ENCODE data around the gene TMEM145.
A peak's percentile ranks its signal among the peaks of the same experiment; 100 is the strongest.

The TMEM145 gene

DNA sequence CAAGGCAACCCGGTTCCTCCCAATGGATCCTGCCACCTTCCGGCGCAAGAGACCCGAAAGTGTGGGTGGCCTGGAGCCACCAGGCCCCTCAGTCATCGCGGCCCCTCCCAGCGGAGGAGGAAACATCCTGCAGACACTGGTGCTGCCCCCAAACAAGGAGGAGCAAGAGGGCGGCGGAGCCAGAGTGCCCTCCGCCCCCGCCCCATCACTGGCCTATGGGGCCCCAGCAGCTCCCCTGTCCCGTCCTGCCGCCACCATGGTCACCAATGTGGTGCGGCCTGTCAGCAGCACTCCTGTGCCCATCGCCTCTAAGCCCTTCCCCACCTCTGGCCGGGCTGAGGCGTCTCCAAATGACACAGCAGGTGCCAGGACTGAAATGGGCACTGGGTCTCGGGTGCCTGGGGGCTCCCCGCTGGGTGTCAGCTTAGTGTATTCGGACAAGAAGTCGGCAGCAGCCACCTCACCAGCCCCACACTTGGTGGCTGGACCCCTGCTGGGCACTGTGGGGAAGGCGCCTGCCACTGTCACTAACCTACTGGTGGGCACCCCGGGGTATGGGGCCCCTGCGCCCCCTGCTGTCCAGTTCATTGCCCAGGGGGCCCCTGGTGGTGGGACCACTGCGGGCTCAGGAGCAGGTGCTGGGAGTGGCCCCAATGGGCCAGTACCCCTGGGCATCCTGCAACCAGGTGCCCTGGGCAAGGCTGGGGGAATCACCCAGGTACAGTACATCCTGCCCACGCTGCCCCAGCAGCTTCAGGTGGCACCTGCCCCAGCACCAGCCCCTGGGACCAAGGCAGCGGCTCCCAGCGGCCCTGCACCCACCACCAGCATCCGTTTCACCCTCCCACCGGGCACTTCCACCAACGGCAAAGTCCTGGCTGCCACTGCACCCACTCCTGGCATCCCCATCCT is 22.3 kb upstream of the TMEM145 start:
- H3K4me3 ChIP-seq (ENCODE audit: low read depth, low read length): no peak overlapping the region
- TF ChIP-seq, protein P1, sequence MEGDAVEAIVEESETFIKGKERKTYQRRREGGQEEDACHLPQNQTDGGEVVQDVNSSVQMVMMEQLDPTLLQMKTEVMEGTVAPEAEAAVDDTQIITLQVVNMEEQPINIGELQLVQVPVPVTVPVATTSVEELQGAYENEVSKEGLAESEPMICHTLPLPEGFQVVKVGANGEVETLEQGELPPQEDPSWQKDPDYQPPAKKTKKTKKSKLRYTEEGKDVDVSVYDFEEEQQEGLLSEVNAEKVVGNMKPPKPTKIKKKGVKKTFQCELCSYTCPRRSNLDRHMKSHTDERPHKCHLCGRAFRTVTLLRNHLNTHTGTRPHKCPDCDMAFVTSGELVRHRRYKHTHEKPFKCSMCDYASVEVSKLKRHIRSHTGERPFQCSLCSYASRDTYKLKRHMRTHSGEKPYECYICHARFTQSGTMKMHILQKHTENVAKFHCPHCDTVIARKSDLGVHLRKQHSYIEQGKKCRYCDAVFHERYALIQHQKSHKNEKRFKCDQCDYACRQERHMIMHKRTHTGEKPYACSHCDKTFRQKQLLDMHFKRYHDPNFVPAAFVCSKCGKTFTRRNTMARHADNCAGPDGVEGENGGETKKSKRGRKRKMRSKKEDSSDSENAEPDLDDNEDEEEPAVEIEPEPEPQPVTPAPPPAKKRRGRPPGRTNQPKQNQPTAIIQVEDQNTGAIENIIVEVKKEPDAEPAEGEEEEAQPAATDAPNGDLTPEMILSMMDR (IDR thresholded peaks at IDR 0.05; ENCODE audit: low read depth, low read length): peak; percentile 48

DNA sequence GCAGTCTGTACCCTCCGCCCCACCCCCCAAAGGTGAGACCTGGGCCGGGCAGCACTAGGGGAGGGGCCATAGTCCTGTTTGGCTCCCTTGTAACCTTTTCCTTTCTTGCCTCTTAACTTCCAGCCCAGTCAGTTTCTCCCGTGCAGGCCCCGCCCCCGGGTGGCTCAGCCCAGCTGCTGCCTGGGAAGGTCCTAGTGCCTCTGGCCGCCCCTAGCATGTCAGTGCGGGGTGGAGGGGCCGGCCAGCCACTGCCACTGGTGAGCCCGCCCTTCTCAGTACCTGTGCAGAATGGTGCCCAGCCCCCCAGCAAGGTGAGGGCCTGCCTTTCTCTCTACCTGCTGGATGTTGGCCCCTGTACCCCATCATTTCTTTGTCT is 21.7 kb upstream of the TMEM145 start:
- no peak overlapping the region for H3K4me3 ChIP-seq (ENCODE audit: low read depth, low read length)
- TF ChIP-seq, protein P1 (IDR thresholded peaks at IDR 0.05; ENCODE audit: low read depth, low read length): no peak

DNA sequence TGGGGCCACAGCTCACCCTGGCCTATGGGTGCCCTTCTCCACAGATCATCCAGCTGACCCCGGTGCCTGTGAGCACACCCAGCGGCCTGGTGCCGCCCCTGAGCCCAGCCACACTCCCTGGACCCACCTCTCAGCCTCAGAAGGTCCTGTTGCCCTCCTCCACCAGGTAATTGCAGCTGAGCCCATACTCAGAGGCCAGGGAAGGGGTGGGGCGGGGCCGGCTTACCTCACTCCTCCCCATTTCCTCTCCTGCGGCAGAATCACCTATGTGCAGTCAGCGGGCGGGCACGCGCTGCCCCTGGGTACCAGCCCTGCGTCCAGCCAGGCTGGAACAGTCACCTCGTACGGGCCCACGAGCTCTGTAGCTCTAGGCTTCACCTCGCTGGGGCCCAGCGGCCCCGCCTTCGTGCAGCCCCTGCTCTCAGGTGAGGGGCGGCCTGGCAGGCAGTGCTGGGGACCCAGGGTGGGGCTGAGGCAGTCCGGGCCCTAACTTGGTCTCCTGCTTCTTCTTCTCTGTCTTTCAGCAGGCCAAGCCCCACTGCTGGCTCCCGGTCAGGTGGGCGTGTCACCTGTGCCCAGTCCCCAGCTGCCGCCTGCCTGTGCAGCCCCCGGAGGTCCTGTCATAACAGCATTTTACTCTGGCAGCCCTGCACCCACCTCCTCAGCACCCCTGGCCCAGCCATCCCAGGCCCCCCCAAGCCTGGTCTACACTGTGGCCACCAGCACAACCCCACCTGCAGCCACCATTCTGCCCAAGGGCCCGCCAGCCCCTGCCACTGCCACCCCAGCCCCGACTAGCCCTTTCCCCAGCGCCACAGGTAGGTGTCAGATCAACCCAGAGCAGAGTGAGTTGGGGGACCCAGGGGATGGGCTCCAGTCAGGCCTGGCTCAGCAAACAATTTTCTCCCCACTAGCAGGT is 20.8 kb upstream of the TMEM145 start:
- H3K4me3 ChIP-seq (ENCODE audit: low read depth, low read length): no peak overlapping the region
- TF ChIP-seq, protein P1 (IDR thresholded peaks at IDR 0.05; ENCODE audit: low read depth, low read length): no peak

DNA sequence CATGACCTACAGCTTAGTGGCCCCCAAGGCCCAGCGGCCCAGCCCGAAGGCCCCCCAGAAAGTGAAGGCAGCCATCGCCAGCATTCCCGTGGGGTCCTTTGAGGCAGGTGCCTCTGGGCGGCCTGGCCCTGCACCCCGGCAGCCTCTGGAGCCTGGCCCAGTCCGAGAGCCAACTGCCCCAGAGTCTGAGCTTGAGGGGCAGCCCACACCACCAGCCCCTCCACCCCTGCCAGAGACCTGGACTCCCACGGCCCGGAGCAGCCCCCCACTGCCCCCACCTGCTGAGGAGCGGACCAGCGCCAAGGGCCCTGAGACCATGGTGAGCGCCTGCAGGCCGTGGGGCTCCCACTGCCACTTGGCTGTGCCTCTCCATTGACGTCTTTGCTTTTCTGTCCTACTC is 20.1 kb upstream of the TMEM145 start:
- no peak overlapping the region for H3K4me3 ChIP-seq (ENCODE audit: low read depth, low read length)
- TF ChIP-seq, protein P1 (IDR thresholded peaks at IDR 0.05; ENCODE audit: low read depth, low read length): no peak

DNA sequence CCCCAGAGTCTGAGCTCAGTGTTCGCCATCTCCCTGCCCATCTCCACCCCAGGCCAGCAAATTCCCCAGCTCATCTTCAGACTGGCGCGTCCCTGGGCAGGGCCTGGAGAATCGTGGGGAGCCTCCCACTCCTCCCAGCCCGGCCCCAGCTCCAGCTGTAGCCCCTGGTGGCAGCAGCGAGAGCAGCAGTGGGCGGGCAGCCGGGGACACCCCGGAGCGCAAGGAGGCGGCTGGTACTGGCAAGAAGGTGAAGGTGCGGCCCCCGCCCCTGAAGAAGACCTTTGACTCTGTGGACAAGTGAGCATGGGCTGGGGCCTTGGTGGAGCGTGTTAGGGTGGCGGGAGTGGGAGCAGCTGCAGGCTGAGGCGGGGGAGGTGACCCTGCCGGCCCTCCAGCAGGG is 19.6 kb upstream of the TMEM145 start:
- no peak overlapping the region for H3K4me3 ChIP-seq (ENCODE audit: low read depth, low read length)
- TF ChIP-seq, protein P1 (IDR thresholded peaks at IDR 0.05; ENCODE audit: low read depth, low read length): no peak; the same call in 1 of the 2 replicates

DNA sequence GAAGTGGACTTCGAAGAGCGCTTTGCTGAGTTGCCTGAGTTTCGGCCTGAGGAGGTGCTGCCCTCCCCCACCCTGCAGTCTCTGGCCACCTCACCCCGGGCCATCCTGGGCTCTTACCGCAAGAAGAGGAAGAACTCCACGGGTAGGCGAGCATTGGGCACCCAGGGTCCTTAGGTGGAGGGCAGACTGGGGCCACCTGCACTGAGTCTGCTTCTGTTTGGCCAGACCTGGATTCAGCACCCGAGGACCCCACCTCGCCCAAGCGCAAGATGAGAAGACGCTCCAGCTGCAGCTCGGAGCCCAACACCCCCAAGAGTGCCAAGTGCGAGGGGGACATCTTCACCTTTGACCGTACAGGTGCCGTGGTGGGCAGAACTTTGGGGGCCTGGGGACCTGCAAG is 19.2 kb upstream of the TMEM145 start:
- H3K4me3 ChIP-seq (ENCODE audit: low read depth, low read length): no peak overlapping the region
- TF ChIP-seq, protein P1 (IDR thresholded peaks at IDR 0.05; ENCODE audit: low read depth, low read length): no peak
